Testis (tissue), 3 donors: ENCODE measurements around the gene MRPL48. TPM values are rescaled to one million over a fixed set of nuclear protein-coding genes. Genes with fewer than 3 reads are reported as not detected.
A peak's percentile ranks its signal among the peaks of the same experiment; 100 is the strongest.
"Not testable (repeated sequence)": the region's sequence is repeated elsewhere in the genome, so short reads cannot be mapped to it uniquely, and the experiment has no call there.

ENCODE experiments used
- DNase-seq: peaks from one replicate; pipeline ENCODE4 v3.0.0-alpha.2; 2019
- H3K27ac ChIP-seq, 2 donors: fragments of 200-600 bp; sonication (generic); one replicate each; pipeline ENCODE4 v1.5.1; 2019
- H3K27me3 ChIP-seq: fragments of 200-600 bp; sonication (generic); one replicate; pipeline ENCODE4 v1.5.1; 2019
- H3K36me3 ChIP-seq: fragments of 200-600 bp; sonication (generic); one replicate; pipeline ENCODE4 v1.5.1; 2017; ENCODE audit warnings: low read depth; ENCODE audit errors: missing control alignments
- H3K4me1 ChIP-seq: fragments of 200-600 bp; sonication (generic); one replicate; pipeline ENCODE4 v1.5.1; 2019
- H3K4me3 ChIP-seq, 2 donors: fragments of 200-600 bp; sonication (generic); one replicate each; pipeline ENCODE4 v1.5.1; 2017 to 2019
- H3K9me3 ChIP-seq: fragments of 200-600 bp; sonication (generic); one replicate; pipeline ENCODE4 v1.5.1; 2017
- CTCF ChIP-seq, 3 experiments: fragments of 450-650 bp in 2 of 3; fragments of 200-600 bp in 1 of 3; sonication (generic) in 1 of 3; IDR thresholded peaks; one replicate each; pipeline ENCODE4 v1.5.1; 2016 to 2019; ENCODE audit warnings: antibody characterized with exemption in 3 of 3, mild to moderate bottlenecking in 2 of 3, moderate library complexity in 1 of 3
- POLR2A ChIP-seq: fragments of 450-650 bp; IDR thresholded peaks from one replicate; pipeline ENCODE4 v1.6.1; 2017; ENCODE audit warnings: antibody characterized with exemption, mild to moderate bottlenecking, moderate library complexity
- WGBS, 2 donors: methylation state at CpG; one replicate each; pipeline ENCODE4 v1.1.5; 2018; 5-methylcytosine and 5-hydroxymethylcytosine counted together
- intact Hi-C: fragments of 100-400 bp; cut with DNase I; formaldehyde crosslinking; loops from one replicate; pipeline ENCODE4 v1.15.1; 2023; ENCODE audit warnings: low total_unique reads
- polyA plus RNA-seq: library from polyadenylated mRNA; stranded (reverse); fragments of 350-450 nt; fragmentation: Illumina TruSeq; extraction: RNeasy Lipid Tissue Mini Kit (QIAGEN cat#74804); gene quantifications from one replicate; pipeline ENCODE4 v1.2.3, GENCODE V29; 2014; ENCODE audit warnings: low read depth, low replicate concordance; ENCODE audit not compliant: insufficient read depth
- total RNA-seq, 2 donors: library from RNA; depleted of rRNA; stranded (reverse); fragments of >200 nt; gene quantifications; one replicate each; pipeline ENCODE4 v1.2.3, GENCODE V29; 2016

The MRPL48 gene
- total and polyA plus RNA-seq, 3 donors from 2014 or later: 9.1 to 16.9 (median 10.7) TPM

GRCh38 chr11:73748300-73748699, 39.4 kb upstream of the MRPL48 start:
- intact Hi-C loops: no loop called here
- no peaks in the 10 kb centered on the region for H3K36me3 ChIP-seq
- no peak overlapping the region for H3K27ac ChIP-seq
- no peak overlapping the region for H3K4me3 ChIP-seq
- TF ChIP-seq CTCF (IDR thresholded peaks at IDR 0.05): no peak
- no peak for TF ChIP-seq POLR2A
- peaks cover 23% of the 10 kb centered on the region for H3K4me1 ChIP-seq
- H3K9me3 ChIP-seq: no peaks in the 10 kb centered on the region
- 65 to 66% methylated on average over 5 of the region's 5 CpGs for WGBS, 2 donors
- no peaks in the 10 kb centered on the region for H3K27me3 ChIP-seq
- no peak for DNase-seq

- intact Hi-C loops: no loop called here
- no peak for DNase-seq
- 87 to 89% methylated on average over 7 of the region's 7 CpGs for WGBS, 2 donors
These were observed 38.6 kb upstream of the MRPL48 start for GRCh38 chr11:73749118-73749517.

GRCh38 chr11:73750228-73750627, 37.4 kb upstream of the MRPL48 start:
- H3K4me3 ChIP-seq: no peak overlapping the region
- no peaks in the 10 kb centered on the region for H3K9me3 ChIP-seq
- H3K36me3 ChIP-seq: no peaks in the 10 kb centered on the region
- H3K4me1 ChIP-seq: peaks cover 27% of the 10 kb centered on the region
- H3K27me3 ChIP-seq: no peaks in the 10 kb centered on the region
- no peak for DNase-seq
- WGBS, 2 donors: 64 to 69% methylated on average over 5 of the region's 5 CpGs
- no peak for TF ChIP-seq CTCF (IDR thresholded peaks at IDR 0.05)
- no peak for TF ChIP-seq POLR2A
- intact Hi-C loops: no loop called here
- H3K27ac ChIP-seq: no peak overlapping the region

More at GRCh38 chr11:73749118-73749517, 38.6 kb upstream of the MRPL48 start:
- H3K9me3 ChIP-seq: no peaks in the 10 kb centered on the region
- no peaks in the 10 kb centered on the region for H3K27me3 ChIP-seq
- peaks cover 27% of the 10 kb centered on the region for H3K4me1 ChIP-seq
- no peak overlapping the region for H3K27ac ChIP-seq
- H3K4me3 ChIP-seq: no peak overlapping the region
- TF ChIP-seq POLR2A (no peak), CTCF (IDR thresholded peaks at IDR 0.05) (no peak)
- no peaks in the 10 kb centered on the region for H3K36me3 ChIP-seq

GRCh38 chr11:73750862-73751261, 36.8 kb upstream of the MRPL48 start:
- peaks cover 27% of the 10 kb centered on the region for H3K4me1 ChIP-seq
- H3K27me3 ChIP-seq, intact Hi-C loops, DNase-seq, H3K36me3 ChIP-seq, H3K9me3 ChIP-seq, H3K4me3 ChIP-seq, H3K27ac ChIP-seq: not testable (repeated sequence)
- 94 to 96% methylated on average over 4 of the region's 4 CpGs for WGBS, 2 donors

GRCh38 chr11:73752216-73752867, 35.3 kb upstream of the MRPL48 start:
- peak; percentile 58 for DNase-seq
- TF ChIP-seq CTCF (IDR thresholded peaks at IDR 0.05) (no peak), POLR2A (no peak)
- Histone ChIP-seq H3K27me3 (no peaks in the 10 kb centered on the region), H3K4me3 (no peak overlapping the region), H3K9me3 (no peaks in the 10 kb centered on the region), H3K27ac (peak overlapping the region in 1 of 2 donors; percentile 12), H3K4me1 (peaks cover 27% of the 10 kb centered on the region), H3K36me3 (no peaks in the 10 kb centered on the region)
- 47 to 62% methylated on average over 14 of the region's 14 CpGs for WGBS, 2 donors
- intact Hi-C loops: no loop called here
